Liver (tissue), 9 donors: ENCODE data around the gene COX7A2. TPM values are rescaled to one million over a fixed set of nuclear protein-coding genes. Genes with fewer than 3 reads are reported as not detected.
A peak's percentile ranks its signal among the peaks of the same experiment; 100 is the strongest.

Experiments
- DNase-seq: peaks from one replicate; pipeline ENCODE4 v3.0.0-alpha.2; 2017; ENCODE audit warnings: low spot score
- H3K27ac ChIP-seq, 2 donors: one replicate each; pipeline ENCODE4 v1.7.0; 2013; ENCODE audit warnings: inconsistent platforms in 2 of 2, low read length in 2 of 2, control low read depth in 1 of 2, low read depth in 1 of 2, mild to moderate bottlenecking in 1 of 2
- H3K27me3 ChIP-seq, 4 donors: one replicate each; pipeline versions ENCODE4 v1.6.1 to v1.7.0; 2013; ENCODE audit warnings: low read length in 3 of 4, inconsistent platforms in 1 of 4, mild to moderate bottlenecking in 1 of 4, moderate library complexity in 1 of 4; ENCODE audit not compliant: control insufficient read depth in 4 of 4, insufficient read depth in 4 of 4
- H3K36me3 ChIP-seq, 4 donors: one replicate each; pipeline versions ENCODE4 v1.6.1 to v1.7.0; 2013; ENCODE audit warnings: low read length in 3 of 4, mild to moderate bottlenecking in 3 of 4, low read depth in 1 of 4, moderate library complexity in 1 of 4; ENCODE audit not compliant: control insufficient read depth in 4 of 4, insufficient read depth in 3 of 4
- H3K4me1 ChIP-seq, 4 donors: one replicate each; pipeline versions ENCODE4 v1.6.1 to v1.7.0; 2013; ENCODE audit warnings: low read length in 3 of 4, mild to moderate bottlenecking in 3 of 4, moderate library complexity in 1 of 4; ENCODE audit not compliant: control insufficient read depth in 4 of 4, insufficient read depth in 4 of 4
- H3K4me3 ChIP-seq, 3 donors: one replicate each; pipeline versions ENCODE4 v1.6.1 to v1.7.0; 2013; ENCODE audit warnings: low read length in 3 of 3, control low read depth in 1 of 3, low read depth in 1 of 3, mild to moderate bottlenecking in 1 of 3
- H3K9ac ChIP-seq, 2 donors: one replicate each; pipeline ENCODE4 v1.7.0; 2013; ENCODE audit warnings: low read length in 2 of 2, mild to moderate bottlenecking in 2 of 2, moderate library complexity in 2 of 2, control low read depth in 1 of 2, low read depth in 1 of 2
- H3K9me3 ChIP-seq, 4 donors: one replicate each; pipeline versions ENCODE4 v1.6.1 to v1.7.0; 2013; ENCODE audit warnings: low read length in 3 of 4; ENCODE audit not compliant: control insufficient read depth in 4 of 4
- CTCF ChIP-seq: fragments of 150-350 bp; IDR thresholded peaks from 2 replicates; pipeline ENCODE4 v1.5.1; 2017; ENCODE audit warnings: improper control_type of control experiment, low read depth, low read length; ENCODE audit not compliant: missing input control
- FOXA1 ChIP-seq: IDR thresholded peaks from 2 replicates; pipeline ENCODE4 v1.6.1; 2016; ENCODE audit warnings: antibody characterized with exemption
- FOXA2 ChIP-seq: IDR thresholded peaks from 2 replicates; pipeline ENCODE4 v1.6.1; 2016; ENCODE audit warnings: antibody characterized with exemption
- GABPA ChIP-seq, 2 donors: IDR thresholded peaks in 1 of 2; conservative IDR thresholded peaks in 1 of 2; 2 replicates each; pipeline ENCODE4 v1.6.1; 2016; ENCODE audit warnings: antibody characterized with exemption in 2 of 2, mild to moderate bottlenecking in 1 of 2, moderate library complexity in 1 of 2
- HNF4A ChIP-seq, 2 donors: conservative IDR thresholded peaks; 2 replicates each; pipeline ENCODE4 v1.6.1; 2016; ENCODE audit warnings: antibody characterized with exemption in 2 of 2, mild to moderate bottlenecking in 2 of 2
- JUND ChIP-seq, 2 donors: IDR thresholded peaks; 2 replicates each; pipeline ENCODE4 v1.6.1; 2016; ENCODE audit warnings: antibody characterized with exemption in 2 of 2
- RAD21 ChIP-seq, 2 donors: IDR thresholded peaks; 2 replicates each; pipeline ENCODE4 v1.6.1; 2016; ENCODE audit warnings: antibody characterized with exemption in 2 of 2, mild to moderate bottlenecking in 2 of 2
- REST ChIP-seq: IDR thresholded peaks from 2 replicates; pipeline ENCODE4 v1.6.1; 2016; ENCODE audit warnings: antibody characterized with exemption, mild to moderate bottlenecking
- RXRA ChIP-seq, 2 donors: IDR thresholded peaks; 2 replicates each; pipeline ENCODE4 v1.6.1; 2017 to 2018; ENCODE audit warnings: antibody characterized with exemption in 2 of 2, mild to moderate bottlenecking in 1 of 2
- SP1 ChIP-seq: IDR thresholded peaks from 2 replicates; pipeline ENCODE4 v1.6.1; 2018; ENCODE audit warnings: antibody characterized with exemption, mild to moderate bottlenecking
- TAF1 ChIP-seq: conservative IDR thresholded peaks from 2 replicates; pipeline ENCODE4 v1.6.1; 2016; ENCODE audit warnings: antibody characterized with exemption, mild to moderate bottlenecking
- YY1 ChIP-seq: IDR thresholded peaks from 2 replicates; pipeline ENCODE4 v1.6.1; 2016; ENCODE audit warnings: antibody characterized with exemption, mild to moderate bottlenecking
- ZBTB33 ChIP-seq: IDR thresholded peaks from 2 replicates; pipeline ENCODE4 v1.6.1; 2016; ENCODE audit warnings: antibody characterized with exemption
- WGBS: extraction: QIAGEN DNeasy Blood & Tissue Kit; methylation state at CpG from one replicate; pipeline ENCODE4 v1.1.7; 2013; 5-methylcytosine and 5-hydroxymethylcytosine counted together
- polyA plus RNA-seq, 2 donors: library from polyadenylated mRNA; stranded (reverse) in 1 of 2; unstranded in 1 of 2; fragments of 200-250 nt in 1 of 2; fragments of >200 nt in 1 of 2; fragmentation: Nextera tagmentation in 1 of 2; extraction: Ambion mirVana in 1 of 2; gene quantifications; one replicate each; pipeline versions ENCODE4 v1.2.1 to v1.2.3, GENCODE V29; 2013 to 2015
- total RNA-seq, 2 donors: library from RNA; depleted of rRNA; stranded (reverse); fragments of >200 nt; gene quantifications; one replicate each; pipeline ENCODE4 v1.2.3, GENCODE V29; 2014
- donor health status: healthy.
- donor health status: healthy.
- donor health status: healthy.
- donor health status: healthy.
- donor health status: healthy.

COX7A2 gene
- total and polyA plus RNA-seq, 4 donors = 69.8 to 583 (median 289) TPM

GRCh38 chr6:75224303-75224926 lies 19.2 kb downstream of the COX7A2 start (continued):
- TF ChIP-seq FOXA2 = peak; percentile 22

- H3K9me3 ChIP-seq = no peaks in the 10 kb centered on the region
These were observed 20.2 kb downstream of the COX7A2 start for GRCh38 chr6:75223428-75223827.

More at GRCh38 chr6:75223428-75223827, 20.2 kb downstream of the COX7A2 start:
- Histone ChIP-seq H3K27me3 (no peaks in the 10 kb centered on the region), H3K4me1 (peaks cover 9 to 36% (median 27%) of the 10 kb centered on the region in 4 donors), H3K36me3 (no peaks in the 10 kb centered on the region), H3K9ac (no peak overlapping the region), H3K27ac (peak overlapping the region; percentile 17 to 87), H3K4me3 (no peak overlapping the region)
- TF ChIP-seq REST (no peak), RXRA (IDR thresholded peaks at IDR 0.05) (no peak), TAF1 (no peak), CTCF (no peak), HNF4A (conservative IDR thresholded peaks at IDR 0.05) (no peak), ZBTB33 (no peak), RAD21 (IDR thresholded peaks at IDR 0.05) (no peak), JUND (IDR thresholded peaks at IDR 0.05) (no peak), FOXA1 (no peak), FOXA2 (no peak), YY1 (no peak), SP1 (no peak), GABPA (IDR thresholded peaks at IDR 0.05 in 1 of 2, conservative IDR thresholded peaks at IDR 0.05 in 1 of 2) (no peak)
- 83% methylated on average over 2 of the region's 2 CpGs for WGBS
- DNase-seq = no peak
